GM23248 (cell line): Measurements from ENCODE around the gene POU4F3.

Experiments used
- EZH2 ChIP-seq: fragments of 200-600 bp; sonication (generic); IDR thresholded peaks from 2 replicates; pipeline ENCODE4 v1.6.1; 2018; ENCODE audit warnings: antibody characterized with exemption, mild to moderate bottlenecking; ENCODE audit not compliant: insufficient read depth, poor library complexity, severe bottlenecking
- EZH2phosphoT487 ChIP-seq: fragments of 200-600 bp; sonication (generic); IDR thresholded peaks from 2 replicates; pipeline ENCODE4 v1.6.1; 2018; ENCODE audit warnings: antibody characterized with exemption, moderate library complexity, mild to moderate bottlenecking, low read depth; ENCODE audit not compliant: insufficient read depth

DNA sequence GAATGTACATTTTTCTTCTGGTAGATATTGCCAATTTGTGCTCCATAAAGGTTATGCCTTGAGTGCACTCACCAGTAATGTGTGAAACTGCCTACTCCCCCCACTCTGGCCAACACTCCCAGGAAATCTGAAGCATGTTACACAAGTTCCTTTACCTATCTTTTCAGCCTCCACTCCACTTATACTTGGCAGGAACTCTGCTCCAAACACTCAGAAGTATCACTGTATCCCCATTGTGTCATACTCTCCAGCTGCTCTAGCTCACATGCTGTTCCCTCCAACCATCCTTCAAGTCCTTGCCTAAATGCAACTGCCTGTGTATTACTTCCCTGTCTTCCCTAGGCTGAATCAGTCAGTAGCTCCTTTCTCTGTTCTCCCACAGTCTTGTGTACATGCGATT is 28.3 kb downstream of the POU4F3 start:
- TF ChIP-seq EZH2phosphoT487 (no peak), EZH2 (no peak)
